ENCODE measurements around the gene SNAPC5.
"Not testable (repeated sequence)": the region's sequence is repeated elsewhere in the genome, so short reads cannot be mapped to it uniquely, and the experiment has no call there.

The SNAPC5 gene

GRCh38 chr15:66489179-66489791 lies 8.3 kb downstream of the SNAPC5 start:
- no peak for DNase-seq

GRCh38 chr15:66488525-66488924 lies 9.0 kb downstream of the SNAPC5 start:
- DNase-seq, result no peak

GRCh38 chr15:66486887-66487286 lies 10.7 kb downstream of the SNAPC5 start:
- no peak for DNase-seq

DNA sequence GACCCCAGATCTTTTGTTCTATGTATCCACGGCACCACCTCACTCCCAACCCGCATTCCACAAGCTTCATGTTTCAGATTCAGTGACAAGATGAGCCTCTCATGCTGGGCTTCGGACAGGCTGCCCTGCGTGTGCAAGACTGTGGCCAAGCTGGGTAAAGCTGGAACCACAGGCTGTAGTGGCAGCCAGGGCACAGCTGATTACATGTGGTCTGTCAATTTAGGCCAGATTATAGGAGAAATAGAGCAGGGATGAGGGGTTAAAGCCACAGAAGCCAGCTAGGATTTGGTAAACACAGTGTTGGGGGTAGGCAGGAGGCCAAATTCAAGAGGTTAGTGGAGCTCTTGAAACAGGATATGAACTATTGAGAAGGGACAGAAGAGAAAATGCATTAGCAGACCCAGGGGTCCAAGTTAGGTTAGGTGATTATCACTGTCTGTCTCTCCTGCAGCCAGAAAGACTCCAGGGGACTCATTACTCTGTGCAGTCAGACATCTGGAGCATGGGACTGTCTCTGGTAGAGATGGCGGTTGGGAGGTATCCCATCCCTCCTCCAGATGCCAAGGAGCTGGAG lies 12.9 kb downstream of the SNAPC5 start:
- DNase-seq, result no peak

- DNase-seq, result peak; percentile 66
Measured at GRCh38 chr15:66483131-66483566, 14.4 kb downstream of the SNAPC5 start.

DNA sequence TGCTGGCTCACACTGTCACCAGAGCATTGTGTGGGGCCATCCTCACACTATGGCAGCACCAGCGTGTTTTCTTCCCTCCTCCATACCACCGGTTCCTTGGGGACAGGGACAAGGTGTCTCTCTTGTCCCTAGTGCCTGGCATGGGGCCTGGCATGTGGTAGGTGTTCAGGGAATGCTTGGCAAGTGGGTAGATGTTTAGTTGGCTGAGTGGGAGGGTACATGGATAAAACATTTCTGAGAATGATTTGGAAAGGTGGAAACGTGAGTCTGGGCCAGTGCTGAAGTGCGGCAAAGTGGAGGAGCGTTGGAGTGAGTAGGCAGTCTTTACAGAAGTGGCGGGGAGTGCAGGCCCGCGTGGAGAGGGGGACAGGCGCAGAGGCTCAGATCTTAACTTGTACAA lies 15.0 kb downstream of the SNAPC5 start:
- no peak for DNase-seq

GRCh38 chr15:66481107-66481856 lies 16.3 kb downstream of the SNAPC5 start:
- peak; percentile 27 for DNase-seq

- DNase-seq, result no peak
Measured at GRCh38 chr15:66480267-66480666, 17.3 kb downstream of the SNAPC5 start.

DNA sequence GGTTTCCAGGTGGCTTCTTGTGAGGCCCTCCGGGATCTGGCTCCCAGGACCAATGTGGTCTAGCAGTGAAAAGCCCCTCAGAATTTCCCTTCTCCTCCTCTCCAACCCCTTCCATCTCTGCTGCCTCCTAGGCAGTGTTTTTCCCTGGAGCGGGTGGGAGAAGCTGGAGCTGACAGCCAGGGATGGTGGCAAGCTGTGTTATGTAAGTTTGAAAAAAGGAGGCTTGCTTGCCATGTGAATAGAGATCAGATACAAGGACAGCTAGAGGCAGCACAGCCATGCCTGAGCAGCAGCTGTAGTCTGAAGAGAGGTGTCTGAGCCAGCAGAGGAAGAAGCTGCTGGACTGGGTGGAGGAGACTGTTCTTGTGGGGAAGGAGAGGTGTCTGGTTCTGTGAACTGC lies 20.6 kb downstream of the SNAPC5 start:
- DNase-seq, result no peak

- no peak for DNase-seq
Measured at GRCh38 chr15:66476535-66476934, 21.0 kb downstream of the SNAPC5 start.

DNA sequence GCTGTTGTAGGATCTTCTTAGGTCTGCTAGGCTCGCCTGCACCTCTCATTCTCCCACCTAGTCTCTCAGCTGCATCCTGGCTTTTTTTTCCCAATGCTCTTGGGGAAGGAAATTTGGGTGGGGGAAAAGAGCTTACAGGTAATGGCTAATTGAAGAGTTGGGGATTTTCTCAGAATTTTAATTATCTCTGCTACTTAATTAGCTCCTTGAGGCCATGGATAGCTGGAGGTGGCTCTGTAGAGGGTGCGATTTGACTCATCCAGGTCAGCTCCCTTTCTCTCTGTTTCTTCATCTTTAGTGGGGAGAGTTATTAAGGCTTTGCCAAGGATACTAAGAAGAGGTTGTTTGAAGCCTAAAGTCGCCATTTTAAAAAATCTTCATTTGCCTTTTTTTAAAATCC lies 22.6 kb downstream of the SNAPC5 start:
- no peak for DNase-seq

- no peak for DNase-seq
Measured at GRCh38 chr15:66474135-66474534, 23.4 kb downstream of the SNAPC5 start.

- peak; percentile 56 for DNase-seq
Measured at GRCh38 chr15:66472176-66472999, 25.2 kb downstream of the SNAPC5 start.

- not testable (repeated sequence) for DNase-seq
Measured at GRCh38 chr15:66470825-66471224, 26.7 kb downstream of the SNAPC5 start.

GRCh38 chr15:66467162-66468040 lies 30.2 kb downstream of the SNAPC5 start:
- DNase-seq, result not testable (repeated sequence)

- DNase-seq, result not testable (repeated sequence)
Measured at GRCh38 chr15:66465294-66465693, 32.3 kb downstream of the SNAPC5 start.

GRCh38 chr15:66462627-66463026 lies 34.9 kb downstream of the SNAPC5 start:
- no peak for DNase-seq

DNA sequence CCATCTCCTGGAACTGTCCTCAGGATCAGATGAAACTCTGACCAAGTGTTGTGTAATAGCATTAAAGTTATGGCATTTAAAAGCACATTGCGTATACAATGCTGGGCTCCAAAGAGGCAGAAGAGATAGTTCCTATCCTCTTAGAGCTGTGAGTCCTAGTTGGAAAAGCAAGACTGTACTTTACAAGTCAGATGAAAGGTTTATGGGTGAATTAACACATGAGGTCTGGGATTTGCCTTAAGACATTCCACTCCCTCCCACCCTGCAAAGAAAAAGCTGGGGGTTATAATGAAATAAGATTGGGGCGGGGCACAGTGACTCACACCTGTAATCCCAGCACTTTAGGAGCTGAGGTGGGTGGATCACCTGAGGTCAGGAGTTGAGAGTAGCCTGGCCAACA lies 35.6 kb downstream of the SNAPC5 start:
- DNase-seq, result no peak

- DNase-seq, result not testable (repeated sequence)
Measured at GRCh38 chr15:66461294-66461693, 36.3 kb downstream of the SNAPC5 start.

GRCh38 chr15:66459818-66460615 lies 37.5 kb downstream of the SNAPC5 start:
- peak; percentile 65 for DNase-seq

GRCh38 chr15:66456211-66456610 lies 41.4 kb downstream of the SNAPC5 start:
- peak; percentile 50 for DNase-seq

All from fibroblast of skin of right biceps (primary cell).